Neuronal stem cell (in vitro differentiated cells): Measurements from ENCODE around the gene CC2D2B.
A peak's percentile ranks its signal among the peaks of the same experiment; 100 is the strongest.

Experiments
- DNase-seq: peaks from one replicate; pipeline ENCODE4 v3.0.0-alpha.2; 2013; ENCODE audit warnings: low spot score
- H2AFZ ChIP-seq: one replicate; pipeline ENCODE4 v1.6.1; 2013; ENCODE audit warnings: mild to moderate bottlenecking, low read length, inconsistent platforms
- H2AK5ac ChIP-seq: 2 replicates; pipeline ENCODE4 v1.6.1; 2013; ENCODE audit warnings: low read depth, mild to moderate bottlenecking, inconsistent platforms, low read length, moderate library complexity, mixed read lengths
- H2BK120ac ChIP-seq: 2 replicates; pipeline ENCODE4 v1.6.1; 2013; ENCODE audit warnings: low read depth, mild to moderate bottlenecking, inconsistent platforms, low read length, moderate library complexity, mixed read lengths
- H2BK12ac ChIP-seq: one replicate; pipeline ENCODE4 v1.6.1; 2013; ENCODE audit warnings: low read length, inconsistent platforms
- H2BK15ac ChIP-seq: 2 replicates; pipeline ENCODE4 v1.6.1; 2013; ENCODE audit warnings: mild to moderate bottlenecking, low read length, inconsistent platforms, mixed read lengths
- H2BK5ac ChIP-seq: one replicate; pipeline ENCODE4 v1.6.1; 2013; ENCODE audit warnings: inconsistent platforms, mild to moderate bottlenecking, low read length, moderate library complexity
- H3K14ac ChIP-seq: one replicate; pipeline ENCODE4 v1.6.1; 2013; ENCODE audit warnings: low read length, inconsistent platforms
- H3K18ac ChIP-seq: 2 replicates; pipeline ENCODE4 v1.6.1; 2013; ENCODE audit warnings: low read length, inconsistent platforms
- H3K23ac ChIP-seq: 2 replicates; pipeline ENCODE4 v1.6.1; 2013; ENCODE audit warnings: low read depth, mild to moderate bottlenecking, mixed read lengths, low read length, inconsistent platforms; ENCODE audit not compliant: poor library complexity
- H3K27ac ChIP-seq: replicated peaks from 3 replicates; pipeline ENCODE4 v1.5.1; 2013; ENCODE audit warnings: low read length, inconsistent platforms
- H3K27me3 ChIP-seq, 3 experiments: 2 replicates each; pipeline ENCODE4 v1.6.1; 2013; ENCODE audit warnings: low read length in 3 of 3, mild to moderate bottlenecking in 2 of 3, inconsistent platforms in 1 of 3, low read depth in 1 of 3, mixed read lengths in 1 of 3, moderate library complexity in 1 of 3; ENCODE audit not compliant: control insufficient read depth in 3 of 3, insufficient read depth in 3 of 3
- H3K36me3 ChIP-seq, 2 donors: replicated peaks in 1 of 2; 2 replicates each; pipeline ENCODE4 v1.6.1; 2013; ENCODE audit warnings: low read length in 2 of 2; ENCODE audit not compliant: control insufficient read depth in 2 of 2, insufficient read depth in 2 of 2
- H3K4ac ChIP-seq: 2 replicates; pipeline ENCODE4 v1.6.1; 2013; ENCODE audit warnings: inconsistent platforms, mild to moderate bottlenecking, low read length, moderate library complexity
- H3K4me1 ChIP-seq, 2 donors: 1 replicate in 1 of 2; 2 replicates in 1 of 2; pipeline ENCODE4 v1.6.1; 2013; ENCODE audit warnings: low read length in 2 of 2, low read depth in 1 of 2; ENCODE audit not compliant: control insufficient read depth in 2 of 2, insufficient read depth in 1 of 2
- H3K4me2 ChIP-seq: one replicate; pipeline ENCODE4 v1.6.1; 2013; ENCODE audit warnings: mild to moderate bottlenecking, low read length, inconsistent platforms; ENCODE audit not compliant: insufficient read depth, poor library complexity, severe bottlenecking
- H3K4me3 ChIP-seq, 2 donors: 2 replicates each; pipeline ENCODE4 v1.5.1; 2013; ENCODE audit warnings: low read length in 2 of 2, mild to moderate bottlenecking in 2 of 2, inconsistent platforms in 1 of 2, moderate library complexity in 1 of 2
- H3K79me1 ChIP-seq: one replicate; pipeline ENCODE4 v1.6.1; 2013; ENCODE audit warnings: low read depth, mild to moderate bottlenecking, inconsistent platforms, low read length, moderate library complexity
- H3K9ac ChIP-seq: one replicate; pipeline ENCODE4 v1.6.1; 2013; ENCODE audit warnings: mild to moderate bottlenecking, low read depth, low read length, inconsistent platforms; ENCODE audit not compliant: poor library complexity
- H3K9me3 ChIP-seq, 2 donors: replicated peaks in 1 of 2; 2 replicates each; pipeline versions ENCODE3 to v1.6.1; 2013; ENCODE audit warnings: low read length in 2 of 2, mild to moderate bottlenecking in 2 of 2, inconsistent platforms in 1 of 2, low read depth in 1 of 2, mixed read lengths in 1 of 2, moderate library complexity in 1 of 2; ENCODE audit not compliant: control insufficient read depth in 2 of 2, insufficient read depth in 1 of 2
- H4K8ac ChIP-seq: one replicate; pipeline ENCODE4 v1.6.1; 2013; ENCODE audit warnings: low read depth, mild to moderate bottlenecking, inconsistent platforms, low read length, moderate library complexity
- H4K91ac ChIP-seq: one replicate; pipeline ENCODE4 v1.6.1; 2013; ENCODE audit warnings: low read length, low read depth, mild to moderate bottlenecking, inconsistent platforms; ENCODE audit not compliant: poor library complexity
- WGBS, 2 donors: extraction: QIAGEN DNeasy Blood & Tissue Kit; methylation state at CpG; one replicate each; pipeline ENCODE4 v1.1.7; 2013; ENCODE audit warnings: missing lambda C conversion rate in 2 of 2, mixed read lengths in 1 of 2; ENCODE audit not compliant: insufficient read length in 2 of 2, insufficient replicate concordance in 1 of 2; ENCODE audit errors: extremely low coverage in 2 of 2; 5-methylcytosine and 5-hydroxymethylcytosine counted together

The CC2D2B gene

DNA sequence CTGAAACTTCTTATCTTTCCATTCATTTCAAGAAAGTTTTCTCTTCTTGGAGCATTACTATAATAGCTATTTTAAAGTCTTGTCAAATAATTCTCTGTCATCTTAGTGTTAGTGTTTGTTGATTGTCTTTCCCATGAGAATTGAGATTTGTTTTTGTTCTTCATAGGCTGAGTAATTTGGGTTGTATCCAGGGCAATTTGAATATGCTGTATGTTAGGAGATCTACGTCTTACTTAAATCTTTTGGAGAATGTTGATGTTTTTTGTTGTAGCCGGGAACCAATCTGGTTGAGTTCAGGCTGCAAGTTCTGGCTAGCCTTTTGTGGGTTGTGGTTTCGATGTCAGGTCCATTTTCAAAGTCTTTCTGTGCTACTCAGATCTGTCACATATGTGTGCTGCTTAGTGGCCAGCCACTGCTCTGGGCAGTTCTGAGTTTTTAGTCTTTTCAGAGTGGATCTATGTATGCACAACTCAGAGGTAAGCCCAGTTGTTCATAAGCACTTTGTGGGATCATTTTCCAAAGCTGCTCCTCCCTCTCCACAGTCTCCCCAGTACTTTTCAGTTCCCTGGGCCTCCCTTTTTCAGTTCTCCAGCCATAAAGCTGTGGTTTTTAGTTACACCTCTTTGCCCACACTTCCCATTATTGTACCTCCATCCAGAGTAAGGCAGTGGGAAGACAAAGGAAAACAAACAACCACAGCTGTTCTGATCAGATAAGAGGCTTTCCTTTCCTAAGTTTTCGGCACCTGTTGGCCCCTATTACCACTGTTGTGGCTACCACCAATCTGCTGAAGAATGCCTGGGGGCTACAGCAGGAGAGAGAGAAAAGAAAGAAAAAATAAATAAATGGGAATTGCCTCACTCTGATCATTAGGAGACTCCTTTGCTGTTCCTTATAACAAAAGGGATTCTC, 131.0 kb downstream of the CC2D2B start:
- no CpG with 5 or more reads among the region's 4 CpGs for WGBS, 2 donors
- Histone ChIP-seq H3K4me1 (peaks cover 2% of the 10 kb centered on the region in 2 donors), H3K27ac (no peak overlapping the region), H4K91ac (no peak overlapping the region), H3K4me3 (no peak overlapping the region), H3K23ac (no peak overlapping the region), H3K36me3 (no peaks in the 10 kb centered on the region), H3K79me1 (no peaks in the 10 kb centered on the region), H3K4me2 (no peak overlapping the region), H3K4ac (no peak overlapping the region), H2BK5ac (no peak overlapping the region), H3K27me3 (peaks cover 0 to 7% (median 0%) of the 10 kb centered on the region in 3 experiments), H3K9ac (no peak overlapping the region), H2BK12ac (no peak overlapping the region), H3K18ac (no peak overlapping the region), H3K9me3 (no peaks in the 10 kb centered on the region), H2AFZ (no peak overlapping the region), H2AK5ac (no peak overlapping the region), H2BK120ac (no peak overlapping the region), H3K14ac (no peak overlapping the region), H4K8ac (no peak overlapping the region), H2BK15ac (no peak overlapping the region)
- no peak for DNase-seq

DNA sequence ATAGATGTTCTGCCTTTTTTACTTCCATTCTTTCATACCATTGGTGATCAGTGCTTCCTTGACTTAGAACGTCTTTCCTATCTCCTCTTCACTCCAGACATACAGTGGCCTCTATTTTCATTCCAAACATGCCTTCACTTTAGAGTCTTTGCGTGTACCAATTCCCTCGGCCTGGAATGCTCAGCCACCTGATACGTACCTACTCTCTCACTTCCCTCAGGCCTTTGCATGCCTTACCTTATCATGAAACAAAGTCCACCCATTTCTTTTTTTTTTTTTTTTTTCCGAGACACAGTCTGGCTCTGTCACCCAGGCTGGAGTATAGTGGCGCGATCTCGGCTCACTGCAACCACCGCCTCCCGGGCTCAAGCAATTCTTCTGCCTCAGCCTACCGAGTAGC, 133.4 kb downstream of the CC2D2B start:
- H3K27ac ChIP-seq: no peak overlapping the region
- no peaks in the 10 kb centered on the region for H3K79me1 ChIP-seq
- H3K18ac ChIP-seq: no peak overlapping the region
- no peak overlapping the region for H3K14ac ChIP-seq
- H3K36me3 ChIP-seq: peaks cover 0 to 11% of the 10 kb centered on the region in 2 donors
- no peak overlapping the region for H2BK15ac ChIP-seq
- H2AFZ ChIP-seq: no peak overlapping the region
- no peak overlapping the region for H4K91ac ChIP-seq
- no peaks in the 10 kb centered on the region for H3K27me3 ChIP-seq
- DNase-seq: no peak
- no peak overlapping the region for H3K23ac ChIP-seq
- H2BK12ac ChIP-seq: no peak overlapping the region
- H3K9me3 ChIP-seq: no peaks in the 10 kb centered on the region
- WGBS, 2 donors: no CpG with 5 or more reads among the region's 11 CpGs
- H2BK5ac ChIP-seq: no peak overlapping the region
- H3K4me1 ChIP-seq: peaks cover 4 to 6% of the 10 kb centered on the region in 2 donors
- no peak overlapping the region for H3K4me2 ChIP-seq
- no peak overlapping the region for H4K8ac ChIP-seq
- no peak overlapping the region for H3K4me3 ChIP-seq
- no peak overlapping the region for H3K4ac ChIP-seq
- no peak overlapping the region for H3K9ac ChIP-seq
- H2AK5ac ChIP-seq: no peak overlapping the region
- no peak overlapping the region for H2BK120ac ChIP-seq

DNA sequence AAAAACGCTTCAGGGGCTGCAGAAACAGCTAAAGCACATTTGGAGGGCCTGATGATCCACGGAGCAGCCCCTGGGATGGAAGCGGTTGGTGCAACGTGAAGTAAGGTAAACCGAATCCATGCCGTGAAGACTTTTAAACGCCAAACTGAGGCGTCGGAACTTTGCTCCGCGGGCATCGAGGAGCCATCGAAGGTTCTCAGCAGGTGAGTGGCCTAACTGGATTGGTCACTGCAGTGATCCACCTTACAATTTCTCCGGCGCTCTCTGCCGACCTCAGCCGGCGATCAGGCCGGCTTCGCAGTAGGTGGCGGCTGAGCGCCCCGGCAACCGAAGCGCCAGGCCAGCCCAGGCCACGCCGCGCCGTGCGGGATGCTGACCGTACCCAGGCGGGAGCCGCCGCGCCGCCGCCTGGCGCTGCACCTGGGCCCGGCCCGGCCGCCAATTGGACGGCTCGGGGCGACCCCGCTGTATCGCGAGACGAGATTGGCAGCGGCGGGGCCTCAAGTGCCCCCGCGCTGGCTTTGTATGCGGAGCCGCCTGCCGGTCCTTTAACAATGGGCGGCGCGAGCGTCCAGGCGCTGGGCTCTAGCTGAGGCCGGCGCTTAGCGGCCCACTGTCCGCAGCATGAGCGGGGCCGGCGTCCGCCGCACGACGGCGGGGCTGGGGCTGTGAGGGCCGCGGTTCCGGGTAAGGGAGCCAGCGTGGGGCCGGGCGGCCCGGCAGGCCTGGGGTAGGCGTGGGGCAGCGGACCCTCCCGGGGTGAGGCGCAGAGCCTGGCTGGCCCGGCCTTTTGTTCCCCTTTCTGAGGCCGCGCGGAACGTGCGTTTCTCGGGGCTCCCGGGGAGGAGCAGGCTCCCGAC, 135.5 kb downstream of the CC2D2B start, which contains the start of gene CCNJ:
Gene CCNJ, plus strand, starts transcription at position 551 of the 860 bp plus-strand sequence. CDS start 811 bp downstream, outside the sequence.
- Histone ChIP-seq H2AK5ac (peak within 1 kb of the TSS; percentile 92), H2BK120ac (peak within 1 kb of the TSS; percentile 95), H4K8ac (no peak within 1 kb of the TSS), H3K36me3 (peaks cover 2 to 32% of the 10 kb centered on the region in 2 donors), H2BK15ac (no peak within 1 kb of the TSS), H3K4me1 (peaks cover 4 to 7% of the 10 kb centered on the region in 2 donors), H3K14ac (peak within 1 kb of the TSS; percentile 98), H4K91ac (peak within 1 kb of the TSS; percentile 92), H3K4me2 (peak within 1 kb of the TSS; percentile 68), H3K79me1 (no peaks in the 10 kb centered on the region), H2BK12ac (no peak within 1 kb of the TSS), H3K23ac (peak within 1 kb of the TSS; percentile 81), H3K9ac (peak within 1 kb of the TSS; percentile 93), H3K18ac (peak within 1 kb of the TSS; percentile 97), H3K4ac (peak within 1 kb of the TSS; percentile 66), H3K9me3 (peaks cover 0 to 5% of the 10 kb centered on the region in 2 donors), H3K27me3 (no peaks in the 10 kb centered on the region), H3K4me3 (peak within 1 kb of the TSS; percentile 86 to 99), H2BK5ac (peak within 1 kb of the TSS; percentile 89), H3K27ac (peak within 1 kb of the TSS; percentile 83), H2AFZ (peak within 1 kb of the TSS; percentile 97)
- no CpG with 5 or more reads among the region's 92 CpGs for WGBS, 2 donors
- peak; percentile 89 for DNase-seq
